Measurements from ENCODE around the gene ISG15. TPM values are rescaled to one million over a fixed set of nuclear protein-coding genes. Genes with fewer than 3 reads are reported as not detected.

Gene ISG15
- total RNA-seq, 2 donors from 2014 or later: 46.6 to 48.4 TPM

DNA sequence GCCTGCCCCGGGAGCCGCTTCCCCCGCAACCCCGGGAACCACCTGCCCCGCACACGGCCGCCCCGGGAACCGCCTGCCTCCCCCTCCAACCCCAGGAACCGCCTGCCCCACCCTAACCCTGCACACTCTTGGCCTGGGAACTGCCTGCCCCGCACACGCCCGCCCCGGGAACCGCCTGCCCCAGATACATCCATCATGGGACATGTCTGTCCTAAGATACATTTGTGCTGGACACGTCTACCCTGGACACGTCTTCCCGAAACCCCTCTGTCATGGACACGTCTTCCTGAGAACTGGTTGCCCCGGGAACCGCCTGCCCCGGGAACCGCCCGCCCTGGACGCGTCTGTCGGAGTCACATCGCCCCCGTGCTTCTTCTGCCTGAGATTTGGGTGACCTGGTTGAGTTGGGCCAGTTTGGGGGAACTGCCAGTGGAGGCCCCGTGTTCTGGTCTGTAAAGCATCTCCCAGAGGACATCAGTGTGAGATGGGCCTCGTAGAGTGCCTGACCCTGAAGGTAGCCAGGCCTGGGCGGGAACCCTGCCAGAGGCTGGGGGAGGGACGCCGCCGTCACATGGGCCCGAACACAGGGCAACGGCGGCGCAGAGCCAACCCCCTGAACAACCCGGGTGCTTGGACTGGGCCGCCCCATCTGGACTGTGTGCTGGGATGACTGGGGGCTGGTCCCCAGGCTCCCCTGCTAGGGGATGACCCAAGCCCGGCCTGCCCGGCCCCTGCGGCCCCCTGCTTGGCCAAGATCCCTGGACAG lies 35.0 kb upstream of the ISG15 start:
- H3K4me1 Mint-ChIP-seq: no peaks in the 10 kb centered on the region
- H3K27me3 ChIP-seq (ENCODE audit: control insufficient read depth, insufficient read depth, low read length, poor library complexity, severe bottlenecking): peaks cover 27% of the 10 kb centered on the region
- H3K4me3 Mint-ChIP-seq: no peak overlapping the region
- 91 to 92% methylated on average over 25 to 44 of the region's 44 CpGs for WGBS, 2 experiments (ENCODE audit: insufficient coverage in 1 of 2, insufficient read length in 1 of 2)
- no peak overlapping the region for H3K9ac ChIP-seq (ENCODE audit: extremely low read depth, low read length, poor library complexity, severe bottlenecking)
- H3K36me3 ChIP-seq (ENCODE audit: control insufficient read depth, insufficient read depth, low read length): no peaks in the 10 kb centered on the region
- H3K4me3 ChIP-seq (ENCODE audit: low read length): no peak overlapping the region
- H3K9me3 Mint-ChIP-seq: peaks cover 5% of the 10 kb centered on the region
- H3K9me3 ChIP-seq (ENCODE audit: control insufficient read depth, low read length): no peaks in the 10 kb centered on the region
- H3K27ac Mint-ChIP-seq: peak overlapping the region; percentile 66
- H3K4me1 ChIP-seq (ENCODE audit: control insufficient read depth, insufficient read depth, low read length): no peaks in the 10 kb centered on the region
- H3K36me3 Mint-ChIP-seq (ENCODE audit: low read depth): peaks cover 3% of the 10 kb centered on the region
- H3K27ac ChIP-seq (ENCODE audit: low read depth, low read length): no peak overlapping the region
- peaks cover 39% of the 10 kb centered on the region for H3K27me3 Mint-ChIP-seq (ENCODE audit: insufficient read depth)
- no peak for DNase-seq
- TF ChIP-seq, protein P1, sequence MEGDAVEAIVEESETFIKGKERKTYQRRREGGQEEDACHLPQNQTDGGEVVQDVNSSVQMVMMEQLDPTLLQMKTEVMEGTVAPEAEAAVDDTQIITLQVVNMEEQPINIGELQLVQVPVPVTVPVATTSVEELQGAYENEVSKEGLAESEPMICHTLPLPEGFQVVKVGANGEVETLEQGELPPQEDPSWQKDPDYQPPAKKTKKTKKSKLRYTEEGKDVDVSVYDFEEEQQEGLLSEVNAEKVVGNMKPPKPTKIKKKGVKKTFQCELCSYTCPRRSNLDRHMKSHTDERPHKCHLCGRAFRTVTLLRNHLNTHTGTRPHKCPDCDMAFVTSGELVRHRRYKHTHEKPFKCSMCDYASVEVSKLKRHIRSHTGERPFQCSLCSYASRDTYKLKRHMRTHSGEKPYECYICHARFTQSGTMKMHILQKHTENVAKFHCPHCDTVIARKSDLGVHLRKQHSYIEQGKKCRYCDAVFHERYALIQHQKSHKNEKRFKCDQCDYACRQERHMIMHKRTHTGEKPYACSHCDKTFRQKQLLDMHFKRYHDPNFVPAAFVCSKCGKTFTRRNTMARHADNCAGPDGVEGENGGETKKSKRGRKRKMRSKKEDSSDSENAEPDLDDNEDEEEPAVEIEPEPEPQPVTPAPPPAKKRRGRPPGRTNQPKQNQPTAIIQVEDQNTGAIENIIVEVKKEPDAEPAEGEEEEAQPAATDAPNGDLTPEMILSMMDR (conservative IDR thresholded peaks at IDR 0.05): no peak

DNA sequence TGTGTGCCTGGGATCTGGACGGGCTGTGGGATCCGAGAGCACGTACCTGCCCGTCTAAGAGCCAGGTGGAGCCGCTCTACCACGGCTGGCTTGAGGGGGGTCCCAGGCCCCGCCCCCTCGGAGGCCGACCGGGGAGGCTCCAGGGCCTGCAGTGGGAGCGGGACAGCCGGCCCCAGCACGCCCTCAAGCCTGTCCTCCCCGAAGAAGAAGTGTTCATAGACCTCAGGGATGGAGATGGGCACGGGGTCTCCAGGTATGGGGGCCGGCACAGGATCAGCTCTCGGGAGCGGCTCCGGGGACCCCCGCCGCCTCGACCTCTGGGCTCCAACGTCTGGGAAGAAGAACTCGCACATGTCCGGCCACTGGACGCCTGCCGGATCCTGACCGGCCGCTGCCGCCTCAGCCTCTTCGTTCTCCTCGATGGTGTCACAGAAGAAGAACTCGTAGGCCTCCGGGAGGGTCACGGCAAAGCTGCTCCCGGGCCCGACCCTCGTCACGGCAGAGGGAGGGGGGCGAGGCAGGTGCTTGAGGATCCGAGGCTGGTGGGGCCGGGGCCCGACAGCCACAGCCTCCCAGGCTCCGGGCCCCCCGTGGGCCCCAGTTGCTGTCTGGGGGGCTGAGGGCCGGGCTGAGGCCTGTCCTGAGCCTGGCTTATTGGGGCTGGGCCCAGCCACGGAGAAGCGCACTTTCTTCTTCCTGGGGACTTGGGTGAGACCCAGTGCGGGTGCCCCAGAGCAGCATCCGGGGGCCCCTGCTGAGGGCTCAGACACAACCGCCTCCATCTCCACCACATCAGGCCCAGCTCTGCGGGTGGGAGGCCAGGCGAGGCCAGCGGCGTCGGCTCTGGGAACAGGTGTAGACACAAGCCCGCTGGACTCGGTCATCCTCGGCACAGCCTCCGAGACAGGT lies 34.2 kb upstream of the ISG15 start:
- Mint-ChIP-seq H3K4me1 (no peaks in the 10 kb centered on the region), H3K4me3 (no peak overlapping the region), H3K27ac (no peak overlapping the region), H3K27me3 (ENCODE audit: insufficient read depth) (peaks cover 45% of the 10 kb centered on the region), H3K9me3 (peaks cover 5% of the 10 kb centered on the region), H3K36me3 (ENCODE audit: low read depth) (peaks cover 3% of the 10 kb centered on the region)
- DNase-seq: no peak
- H3K27me3 ChIP-seq (ENCODE audit: control insufficient read depth, insufficient read depth, low read length, poor library complexity, severe bottlenecking): peaks cover 34% of the 10 kb centered on the region
- H3K27ac ChIP-seq (ENCODE audit: low read depth, low read length): no peak overlapping the region
- H3K36me3 ChIP-seq (ENCODE audit: control insufficient read depth, insufficient read depth, low read length): no peaks in the 10 kb centered on the region
- TF ChIP-seq, protein P1 (conservative IDR thresholded peaks at IDR 0.05): no peak
- no peak overlapping the region for H3K4me3 ChIP-seq (ENCODE audit: low read length)
- WGBS, 2 experiments (ENCODE audit: insufficient coverage in 1 of 2, insufficient read length in 1 of 2): 91 to 93% methylated on average over 39 to 60 of the region's 60 CpGs
- no peaks in the 10 kb centered on the region for H3K9me3 ChIP-seq (ENCODE audit: control insufficient read depth, low read length)
- no peak overlapping the region for H3K9ac ChIP-seq (ENCODE audit: extremely low read depth, low read length, poor library complexity, severe bottlenecking)
- H3K4me1 ChIP-seq (ENCODE audit: control insufficient read depth, insufficient read depth, low read length): no peaks in the 10 kb centered on the region

DNA sequence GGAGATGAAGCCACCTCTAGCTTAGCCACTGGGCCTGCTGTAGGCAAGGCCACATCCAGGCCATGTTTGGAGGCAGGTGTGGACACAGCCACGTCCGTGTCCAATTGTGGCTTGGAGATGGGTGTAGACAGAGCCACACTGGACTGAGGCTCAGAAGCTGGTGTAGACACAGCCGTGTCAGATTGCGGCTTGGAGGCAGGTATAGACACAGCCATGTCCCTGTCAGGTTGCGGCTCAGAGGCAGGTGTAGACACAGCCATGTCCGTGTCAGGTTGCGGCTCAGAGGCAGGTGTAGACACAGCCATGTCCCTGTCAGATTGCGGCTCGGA lies 33.6 kb upstream of the ISG15 start:
- H3K9me3 Mint-ChIP-seq: peaks cover 5% of the 10 kb centered on the region
- peaks cover 43% of the 10 kb centered on the region for H3K27me3 Mint-ChIP-seq (ENCODE audit: insufficient read depth)
- TF ChIP-seq, protein P1 (conservative IDR thresholded peaks at IDR 0.05): no peak
- Histone ChIP-seq H3K4me1 (ENCODE audit: control insufficient read depth, insufficient read depth, low read length) (no peaks in the 10 kb centered on the region), H3K9ac (ENCODE audit: extremely low read depth, low read length, poor library complexity, severe bottlenecking) (no peak overlapping the region), H3K36me3 (ENCODE audit: control insufficient read depth, insufficient read depth, low read length) (no peaks in the 10 kb centered on the region), H3K9me3 (ENCODE audit: control insufficient read depth, low read length) (no peaks in the 10 kb centered on the region), H3K27me3 (ENCODE audit: control insufficient read depth, insufficient read depth, low read length, poor library complexity, severe bottlenecking) (peaks cover 31% of the 10 kb centered on the region), H3K4me3 (ENCODE audit: low read length) (no peak overlapping the region), H3K27ac (ENCODE audit: low read depth, low read length) (no peak overlapping the region)
- H3K36me3 Mint-ChIP-seq (ENCODE audit: low read depth): peaks cover 3% of the 10 kb centered on the region
- 96 to 97% methylated on average over 8 to 9 of the region's 9 CpGs for WGBS, 2 experiments (ENCODE audit: insufficient coverage in 1 of 2, insufficient read length in 1 of 2)
- H3K4me3 Mint-ChIP-seq: no peak overlapping the region
- no peak overlapping the region for H3K27ac Mint-ChIP-seq
- no peaks in the 10 kb centered on the region for H3K4me1 Mint-ChIP-seq
- DNase-seq: no peak

All from endodermal cell (in vitro differentiated cells).